H9 (cell line): ENCODE results near the gene FCMR. TPM values are rescaled to one million over a fixed set of nuclear protein-coding genes. Genes with fewer than 3 reads are reported as not detected.

Source experiments
- DNase-seq: peaks from one replicate; pipeline ENCODE4 v3.0.0-alpha.2; 2017
- H2AFZ ChIP-seq: one replicate; pipeline ENCODE4 v1.6.1; 2013; ENCODE audit warnings: mild to moderate bottlenecking, low read length, control low read depth, moderate library complexity
- H2AK5ac ChIP-seq: 2 replicates; pipeline ENCODE4 v1.6.1; 2013; ENCODE audit warnings: low read length, control low read depth, mixed read lengths; ENCODE audit not compliant: insufficient read length
- H2BK120ac ChIP-seq: one replicate; pipeline ENCODE4 v1.6.1; 2013; ENCODE audit warnings: low read depth, mild to moderate bottlenecking, low read length, control low read depth, inconsistent platforms; ENCODE audit not compliant: poor library complexity, severe bottlenecking
- H2BK12ac ChIP-seq: 2 replicates; pipeline ENCODE4 v1.6.1; 2013; ENCODE audit warnings: low read length, control low read depth, mixed read lengths, low read depth; ENCODE audit not compliant: insufficient read length
- H2BK15ac ChIP-seq: 2 replicates; pipeline ENCODE4 v1.6.1; 2013; ENCODE audit warnings: low read depth, low read length, control low read depth
- H2BK20ac ChIP-seq: one replicate; pipeline ENCODE4 v1.6.1; 2013; ENCODE audit warnings: low read depth, mild to moderate bottlenecking, low read length, control low read depth, inconsistent platforms; ENCODE audit not compliant: poor library complexity, severe bottlenecking
- H2BK5ac ChIP-seq: 2 replicates; pipeline ENCODE4 v1.6.1; 2013; ENCODE audit warnings: low read length, control low read depth, mixed read lengths; ENCODE audit not compliant: insufficient read length
- H3K14ac ChIP-seq: 2 replicates; pipeline ENCODE4 v1.6.1; 2013; ENCODE audit warnings: low read length, control low read depth; ENCODE audit not compliant: insufficient read depth
- H3K18ac ChIP-seq: 2 replicates; pipeline ENCODE4 v1.6.1; 2013; ENCODE audit warnings: low read depth, mild to moderate bottlenecking, mixed read lengths, low read length, control low read depth; ENCODE audit not compliant: insufficient read length
- H3K23ac ChIP-seq: 2 replicates; pipeline ENCODE4 v1.6.1; 2013; ENCODE audit warnings: low read length, control low read depth, mixed read lengths, low read depth; ENCODE audit not compliant: insufficient read length
- H3K23me2 ChIP-seq: 2 replicates; pipeline ENCODE4 v1.6.1; 2013; ENCODE audit warnings: low read depth, mild to moderate bottlenecking, mixed read lengths, low read length, control low read depth; ENCODE audit not compliant: insufficient read length, poor library complexity, severe bottlenecking
- H3K27ac ChIP-seq: 2 replicates; pipeline ENCODE4 v1.5.1; 2013; ENCODE audit warnings: low read length, control low read depth, mixed read lengths, low read depth; ENCODE audit not compliant: insufficient read length
- H3K27me3 ChIP-seq: 2 replicates; pipeline ENCODE4 v1.6.1; 2013; ENCODE audit warnings: low read length, control low read depth, inconsistent platforms; ENCODE audit not compliant: insufficient read depth
- H3K4ac ChIP-seq: 2 replicates; pipeline ENCODE4 v1.6.1; 2013; ENCODE audit warnings: low read depth, mild to moderate bottlenecking, control low read depth, inconsistent platforms, low read length, moderate library complexity
- H3K4me1 ChIP-seq: 2 replicates; pipeline ENCODE4 v1.6.1; 2013; ENCODE audit warnings: low read length, control low read depth, inconsistent platforms; ENCODE audit not compliant: insufficient read depth
- H3K4me2 ChIP-seq: 2 replicates; pipeline ENCODE4 v1.6.1; 2013; ENCODE audit warnings: low read length, control low read depth, mixed read lengths; ENCODE audit not compliant: insufficient read length, insufficient read depth
- H3K56ac ChIP-seq: 2 replicates; pipeline ENCODE4 v1.6.1; 2013; ENCODE audit warnings: low read depth, mild to moderate bottlenecking, mixed read lengths, low read length, control low read depth; ENCODE audit not compliant: insufficient read length
- H3K79me1 ChIP-seq: 2 replicates; pipeline ENCODE4 v1.6.1; 2013; ENCODE audit warnings: low read depth, mild to moderate bottlenecking, moderate library complexity, low read length, control low read depth, inconsistent platforms; ENCODE audit not compliant: insufficient read depth, poor library complexity, severe bottlenecking
- H3K79me2 ChIP-seq: 2 replicates; pipeline ENCODE4 v1.6.1; 2013; ENCODE audit warnings: low read length, control low read depth, inconsistent platforms; ENCODE audit not compliant: insufficient read depth
- H3K9ac ChIP-seq: 2 replicates; pipeline ENCODE4 v1.6.1; 2013; ENCODE audit warnings: low read length, control low read depth, mixed read lengths; ENCODE audit not compliant: insufficient read length; ENCODE audit errors: extremely low read depth
- H3K9me3 ChIP-seq: one replicate; pipeline ENCODE4 v1.6.1; 2013; ENCODE audit warnings: low read depth, low read length, inconsistent platforms; ENCODE audit not compliant: control insufficient read depth
- H3T11ph ChIP-seq: one replicate; pipeline ENCODE4 v1.6.1; 2013; ENCODE audit warnings: mild to moderate bottlenecking, low read length, control low read depth, inconsistent platforms
- H4K20me1 ChIP-seq: one replicate; pipeline ENCODE4 v1.6.1; 2013; ENCODE audit not compliant: control insufficient read depth, insufficient read length, insufficient read depth
- H4K5ac ChIP-seq: 2 replicates; pipeline ENCODE4 v1.6.1; 2013; ENCODE audit warnings: low read depth, mild to moderate bottlenecking, mixed read lengths, low read length, control low read depth; ENCODE audit not compliant: insufficient read length
- H4K8ac ChIP-seq: replicated peaks from 2 replicates; pipeline ENCODE4 v1.6.1; 2013; ENCODE audit warnings: low read length, control low read depth, mixed read lengths, low read depth; ENCODE audit not compliant: insufficient read length
- H4K91ac ChIP-seq: 2 replicates; pipeline ENCODE4 v1.6.1; 2013; ENCODE audit warnings: low read depth, mild to moderate bottlenecking, moderate library complexity, mixed read lengths, low read length, control low read depth; ENCODE audit not compliant: insufficient read length
- H3K27ac Mint-ChIP-seq, 3 experiments: 2 replicates in 2 of 3; 3 replicates in 1 of 3; pipeline ENCODE4 v1.8.0; 2020 to 2021; ENCODE audit warnings: mixed read lengths in 3 of 3, mild to moderate bottlenecking in 1 of 3, moderate library complexity in 1 of 3
- H3K27me3 Mint-ChIP-seq: 2 replicates; pipeline ENCODE4 v1.8.0; 2021; ENCODE audit warnings: low read depth, mild to moderate bottlenecking, moderate library complexity, mixed read lengths
- H3K36me3 Mint-ChIP-seq, 3 experiments: 2 replicates in 2 of 3; 3 replicates in 1 of 3; pipeline ENCODE4 v1.8.0; 2020 to 2021; ENCODE audit warnings: low read depth in 3 of 3, mixed read lengths in 3 of 3; ENCODE audit not compliant: insufficient read depth in 1 of 3
- H3K4me1 Mint-ChIP-seq, 2 experiments: 2 replicates each; pipeline ENCODE4 v1.8.0; 2020; ENCODE audit warnings: mixed read lengths in 2 of 2
- H3K4me3 Mint-ChIP-seq, 2 experiments: 2 replicates in 1 of 2; 3 replicates in 1 of 2; pipeline ENCODE4 v1.8.0; 2020 to 2021; ENCODE audit warnings: mild to moderate bottlenecking in 2 of 2, mixed read lengths in 2 of 2, moderate library complexity in 1 of 2
- H3K9me3 Mint-ChIP-seq, 2 experiments: 2 replicates in 1 of 2; 3 replicates in 1 of 2; pipeline ENCODE4 v1.8.0; 2020; ENCODE audit warnings: mild to moderate bottlenecking in 2 of 2, mixed read lengths in 2 of 2, moderate library complexity in 1 of 2
- CTCF ChIP-seq: fragments of 200-600 bp; sonication (generic); conservative IDR thresholded peaks from 3 replicates; pipeline ENCODE4 v1.8.0; 2021; ENCODE audit warnings: antibody characterized with exemption, mild to moderate bottlenecking
- WGBS: extraction: QIAGEN DNeasy Blood & Tissue Kit; methylation state at CpG from one replicate; pipeline ENCODE4 v1.1.7; 2013; ENCODE audit warnings: missing lambda C conversion rate, low lambda C conversion rate, mixed read lengths; ENCODE audit not compliant: insufficient read length; ENCODE audit errors: extremely low coverage; 5-methylcytosine and 5-hydroxymethylcytosine counted together
- total RNA-seq: library from RNA; stranded (reverse); gene quantifications from 2 replicates; pipeline ENCODE4 v1.2.1, GENCODE V29; 2021

FCMR gene
- total RNA-seq, 1 experiment from 2014 or later, result not detected

- no peak overlapping the region for H4K8ac ChIP-seq
- no peak overlapping the region for H3K14ac ChIP-seq
- Mint-ChIP-seq H3K4me3 (no peak overlapping the region), H3K27ac (no peak overlapping the region), H3K9me3 (no peaks in the 10 kb centered on the region), H3K4me1 (no peaks in the 10 kb centered on the region; a peak in 1 of 4 replicates), H3K36me3 (no peaks in the 10 kb centered on the region), H3K27me3 (peaks cover 41% of the 10 kb centered on the region)
- no peak overlapping the region for H3K4ac ChIP-seq
- H2BK20ac ChIP-seq, result no peak overlapping the region
- no peak overlapping the region for H4K91ac ChIP-seq
- no peaks in the 10 kb centered on the region for H3K23me2 ChIP-seq
- no peak overlapping the region for H4K5ac ChIP-seq
- H3K27me3 ChIP-seq, result no peaks in the 10 kb centered on the region
- 0 out of 2 replicates have a peak, but pooled peaks cover 1% of the 10 kb centered on the region for H3K79me2 ChIP-seq
- H4K20me1 ChIP-seq, result no peaks in the 10 kb centered on the region
- H2BK15ac ChIP-seq, result no peak overlapping the region
- H3K9ac ChIP-seq, result no peak overlapping the region
- no peaks in the 10 kb centered on the region for H3K9me3 ChIP-seq
- H3K23ac ChIP-seq, result no peak overlapping the region
- H2AK5ac ChIP-seq, result no peak overlapping the region
- no peak overlapping the region for H3K56ac ChIP-seq
- TF ChIP-seq CTCF, result no peak
- no CpG with 5 or more reads among the region's 2 CpGs for WGBS
- no peak overlapping the region for H2BK5ac ChIP-seq
- H2AFZ ChIP-seq, result no peak overlapping the region
- H3K79me1 ChIP-seq, result no peaks in the 10 kb centered on the region
- no peak overlapping the region for H3T11ph ChIP-seq
- H2BK12ac ChIP-seq, result no peak overlapping the region
- no peak overlapping the region for H3K18ac ChIP-seq
- no peaks in the 10 kb centered on the region for H3K4me1 ChIP-seq
- no peak overlapping the region for H3K4me2 ChIP-seq
- DNase-seq, result no peak
- H3K27ac ChIP-seq, result no peak overlapping the region
- H2BK120ac ChIP-seq, result no peak overlapping the region
Observed at GRCh38 chr1:206866062-206866461, 55.7 kb downstream of the FCMR start.
